ENCODE data around the gene NOL4L.

DNA sequence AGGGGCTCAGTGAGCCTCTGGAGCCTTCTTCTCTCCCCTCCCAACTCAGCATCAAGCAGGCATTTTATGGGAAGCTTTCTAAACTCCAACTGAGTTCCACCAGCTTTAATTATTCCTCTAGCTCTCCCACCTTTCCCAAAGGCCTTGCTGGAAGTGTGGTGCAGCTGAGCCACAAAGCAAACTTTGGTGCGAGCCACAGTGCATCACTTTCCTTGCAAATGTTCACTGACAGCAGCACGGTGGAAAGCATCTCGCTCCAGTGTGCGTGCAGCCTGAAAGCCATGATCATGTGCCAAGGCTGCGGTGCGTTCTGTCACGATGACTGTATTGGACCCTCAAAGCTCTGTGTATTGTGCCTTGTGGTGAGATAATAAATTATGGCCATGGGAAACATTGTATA is 148.2 kb downstream of the NOL4L start:
- TF ChIP-seq POLR2AphosphoS5 (IDR thresholded peaks at IDR 0.05; ENCODE audit: low read depth) = no peak
- TF ChIP-seq EZH2 (IDR thresholded peaks at IDR 0.05; ENCODE audit: low read depth, unreplicated experiment) = no peak
- TF ChIP-seq, protein P1, sequence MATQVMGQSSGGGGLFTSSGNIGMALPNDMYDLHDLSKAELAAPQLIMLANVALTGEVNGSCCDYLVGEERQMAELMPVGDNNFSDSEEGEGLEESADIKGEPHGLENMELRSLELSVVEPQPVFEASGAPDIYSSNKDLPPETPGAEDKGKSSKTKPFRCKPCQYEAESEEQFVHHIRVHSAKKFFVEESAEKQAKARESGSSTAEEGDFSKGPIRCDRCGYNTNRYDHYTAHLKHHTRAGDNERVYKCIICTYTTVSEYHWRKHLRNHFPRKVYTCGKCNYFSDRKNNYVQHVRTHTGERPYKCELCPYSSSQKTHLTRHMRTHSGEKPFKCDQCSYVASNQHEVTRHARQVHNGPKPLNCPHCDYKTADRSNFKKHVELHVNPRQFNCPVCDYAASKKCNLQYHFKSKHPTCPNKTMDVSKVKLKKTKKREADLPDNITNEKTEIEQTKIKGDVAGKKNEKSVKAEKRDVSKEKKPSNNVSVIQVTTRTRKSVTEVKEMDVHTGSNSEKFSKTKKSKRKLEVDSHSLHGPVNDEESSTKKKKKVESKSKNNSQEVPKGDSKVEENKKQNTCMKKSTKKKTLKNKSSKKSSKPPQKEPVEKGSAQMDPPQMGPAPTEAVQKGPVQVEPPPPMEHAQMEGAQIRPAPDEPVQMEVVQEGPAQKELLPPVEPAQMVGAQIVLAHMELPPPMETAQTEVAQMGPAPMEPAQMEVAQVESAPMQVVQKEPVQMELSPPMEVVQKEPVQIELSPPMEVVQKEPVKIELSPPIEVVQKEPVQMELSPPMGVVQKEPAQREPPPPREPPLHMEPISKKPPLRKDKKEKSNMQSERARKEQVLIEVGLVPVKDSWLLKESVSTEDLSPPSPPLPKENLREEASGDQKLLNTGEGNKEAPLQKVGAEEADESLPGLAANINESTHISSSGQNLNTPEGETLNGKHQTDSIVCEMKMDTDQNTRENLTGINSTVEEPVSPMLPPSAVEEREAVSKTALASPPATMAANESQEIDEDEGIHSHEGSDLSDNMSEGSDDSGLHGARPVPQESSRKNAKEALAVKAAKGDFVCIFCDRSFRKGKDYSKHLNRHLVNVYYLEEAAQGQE (IDR thresholded peaks at IDR 0.05; ENCODE audit: unreplicated experiment) = no peak
- TF ChIP-seq EZH2phosphoT487 (IDR thresholded peaks at IDR 0.05; ENCODE audit: unreplicated experiment) = no peak
- no peak for TF ChIP-seq CREB1 (CRISPR knock-in tag; IDR thresholded peaks at IDR 0.05; ENCODE audit: low read depth)
- TF ChIP-seq, protein P2, sequence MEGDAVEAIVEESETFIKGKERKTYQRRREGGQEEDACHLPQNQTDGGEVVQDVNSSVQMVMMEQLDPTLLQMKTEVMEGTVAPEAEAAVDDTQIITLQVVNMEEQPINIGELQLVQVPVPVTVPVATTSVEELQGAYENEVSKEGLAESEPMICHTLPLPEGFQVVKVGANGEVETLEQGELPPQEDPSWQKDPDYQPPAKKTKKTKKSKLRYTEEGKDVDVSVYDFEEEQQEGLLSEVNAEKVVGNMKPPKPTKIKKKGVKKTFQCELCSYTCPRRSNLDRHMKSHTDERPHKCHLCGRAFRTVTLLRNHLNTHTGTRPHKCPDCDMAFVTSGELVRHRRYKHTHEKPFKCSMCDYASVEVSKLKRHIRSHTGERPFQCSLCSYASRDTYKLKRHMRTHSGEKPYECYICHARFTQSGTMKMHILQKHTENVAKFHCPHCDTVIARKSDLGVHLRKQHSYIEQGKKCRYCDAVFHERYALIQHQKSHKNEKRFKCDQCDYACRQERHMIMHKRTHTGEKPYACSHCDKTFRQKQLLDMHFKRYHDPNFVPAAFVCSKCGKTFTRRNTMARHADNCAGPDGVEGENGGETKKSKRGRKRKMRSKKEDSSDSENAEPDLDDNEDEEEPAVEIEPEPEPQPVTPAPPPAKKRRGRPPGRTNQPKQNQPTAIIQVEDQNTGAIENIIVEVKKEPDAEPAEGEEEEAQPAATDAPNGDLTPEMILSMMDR (conservative IDR thresholded peaks at IDR 0.05; ENCODE audit: low read depth in 2 of 2) = no peak
- no peak for TF ChIP-seq JUNB (IDR thresholded peaks at IDR 0.05; ENCODE audit: unreplicated experiment)
- no peak for TF ChIP-seq ZNF114 (CRISPR knock-in tag; IDR thresholded peaks at IDR 0.05)

All from GM23338 (cell line).